ENCODE measurements around the gene ZNF263.

GRCh38 chr16:3321816-3322215 lies 38.5 kb downstream of the ZNF263 start:
- TF ChIP-seq YY1 (IDR thresholded peaks at IDR 0.05; ENCODE audit: insufficient read depth, insufficient read length) = no peak
- no peak for TF ChIP-seq ZNF274 (IDR thresholded peaks at IDR 0.05; ENCODE audit: low read depth, low read length)

Measured in NT2/D1 (cell line).